CD4-positive, alpha-beta T cell treated with Interleukin-21 for 1 hour (primary cell): ENCODE data around the gene ADAMTS7.
"Not testable (repeated sequence)": the region's sequence is repeated elsewhere in the genome, so short reads cannot be mapped to it uniquely, and the experiment has no call there.

Source experiments
- DNase-seq: peaks from one replicate; pipeline ENCODE4 v3.0.0-alpha.2; 2020

The ADAMTS7 gene

GRCh38 chr15:78811124-78811824 lies at the start of gene ADAMTS7:
TSS of gene ADAMTS7 (minus strand) at chr15:78811464. CDS start at chr15:78811220, 244 bp downstream.
- peak; percentile 41 for DNase-seq

- DNase-seq: peak; percentile 75
Observed at GRCh38 chr15:78859971-78860719, 48.9 kb upstream of the ADAMTS7 start.

- DNase-seq: no peak
Observed at GRCh38 chr15:78855746-78856145, 44.5 kb upstream of the ADAMTS7 start.

- no peak for DNase-seq
Observed at GRCh38 chr15:78854833-78855372, 43.6 kb upstream of the ADAMTS7 start.

- no peak for DNase-seq
Observed at GRCh38 chr15:78853500-78853899, 42.2 kb upstream of the ADAMTS7 start.

GRCh38 chr15:78850941-78851755 lies 39.9 kb upstream of the ADAMTS7 start:
- DNase-seq: no peak

- DNase-seq: no peak
Observed at GRCh38 chr15:78850352-78850751, 39.1 kb upstream of the ADAMTS7 start.

- DNase-seq: not testable (repeated sequence)
Observed at GRCh38 chr15:78847387-78847906, 36.2 kb upstream of the ADAMTS7 start.

- not testable (repeated sequence) for DNase-seq
Observed at GRCh38 chr15:78846906-78847305, 35.6 kb upstream of the ADAMTS7 start.

GRCh38 chr15:78842519-78842918 lies 31.3 kb upstream of the ADAMTS7 start:
- DNase-seq: no peak

- no peak for DNase-seq
Observed at GRCh38 chr15:78841891-78842290, 30.6 kb upstream of the ADAMTS7 start.

GRCh38 chr15:78841376-78841706 lies 30.1 kb upstream of the ADAMTS7 start:
- no peak for DNase-seq

- DNase-seq: no peak
Observed at GRCh38 chr15:78840661-78841375, 29.6 kb upstream of the ADAMTS7 start.

- not testable (repeated sequence) for DNase-seq
Observed at GRCh38 chr15:78839151-78839550, 27.9 kb upstream of the ADAMTS7 start.

- no peak for DNase-seq
Observed at GRCh38 chr15:78838489-78838888, 27.2 kb upstream of the ADAMTS7 start.

- DNase-seq: no peak
Observed at GRCh38 chr15:78837543-78837942, 26.3 kb upstream of the ADAMTS7 start.

GRCh38 chr15:78837131-78837530 lies 25.9 kb upstream of the ADAMTS7 start:
- DNase-seq: no peak

GRCh38 chr15:78836333-78836732 lies 25.1 kb upstream of the ADAMTS7 start:
- DNase-seq: no peak

GRCh38 chr15:78831229-78832207 lies 20.3 kb upstream of the ADAMTS7 start:
- DNase-seq: no peak

- no peak for DNase-seq
Observed at GRCh38 chr15:78830514-78831228, 19.4 kb upstream of the ADAMTS7 start.
